ENCODE data around the gene NOL9. TPM values are rescaled to one million over a fixed set of nuclear protein-coding genes. Genes with fewer than 3 reads are reported as not detected.
A peak's percentile ranks its signal among the peaks of the same experiment; 100 is the strongest.

NOL9 gene
- polyA plus RNA-seq, 1 of the 3 experiments (the other 2 are of a cell fraction): 7.1 TPM

- TF ChIP-seq ELF1 (IDR thresholded peaks at IDR 0.05) (no peak; the same call in 1 of the 2 replicates), RFX5 (IDR thresholded peaks at IDR 0.05; ENCODE audit: low read length) (no peak), ZBTB33 (IDR thresholded peaks at IDR 0.05; ENCODE audit: borderline replicate concordance, low read depth) (0 out of 2 replicates have a peak, but pooled peaks have one; percentile 47), POLR2AphosphoS5 (IDR thresholded peaks at IDR 0.05; ENCODE audit: low read depth, low read length) (peak; percentile 83), FOSL2 (IDR thresholded peaks at IDR 0.05; ENCODE audit: borderline replicate concordance, low read depth) (peak; percentile 29; the same call in 1 of the 2 replicates), TAF1 (IDR thresholded peaks at IDR 0.05; ENCODE audit: borderline replicate concordance, low read depth, low read length) (peak; percentile 68; the same call in 1 of the 2 replicates)
- Histone ChIP-seq H3K4me1 (ENCODE audit: control insufficient read depth in 1 of 2, insufficient read depth in 2 of 2, low read depth in 1 of 2, low read length in 1 of 2) (peaks cover 10 to 26% of the 10 kb centered on the region in 2 experiments; a peak in 2 of 4 replicates), H3K4me3 (ENCODE audit: low read depth in 2 of 2, low read length in 1 of 2) (peak within 1 kb of the TSS; percentile 73 to 76), H3F3A (replicated peaks; ENCODE audit: insufficient read depth) (peaks cover 14% of the 10 kb centered on the region), H3K9me2 (no peaks in the 10 kb centered on the region), H3K36me3 (replicated peaks in 1 of 2; ENCODE audit: control insufficient read depth in 1 of 2, insufficient read depth in 2 of 2, low read length in 1 of 2) (peaks cover 0 to 8% of the 10 kb centered on the region in 2 experiments), H3K27me3 (ENCODE audit: insufficient read depth) (no peaks in the 10 kb centered on the region), H2AFZ (ENCODE audit: low read depth) (peak within 1 kb of the TSS; percentile 86), H3K9ac (peak within 1 kb of the TSS; percentile 80), H3K27ac (ENCODE audit: low read depth in 2 of 2, low read length in 1 of 2) (peak within 1 kb of the TSS; percentile 54 to 70), H3K9me3 (no peaks in the 10 kb centered on the region), H3K4me2 (peak within 1 kb of the TSS; percentile 97), H4K20me1 (ENCODE audit: insufficient read depth) (peaks cover 10% of the 10 kb centered on the region; the same call in 1 of the 2 replicates), H3K79me2 (ENCODE audit: insufficient read depth) (peaks cover 40% of the 10 kb centered on the region)
- no CpG with 5 or more reads among the region's 84 CpGs for WGBS (ENCODE audit: low lambda C conversion rate)
- CTCF ChIA-PET: interaction anchor here (0.8 to 4.0 kb wide), 13 partner anchors 10 to 117 kb away, joined by 3 to 19 read pairs (median 3); partner anchors contain the start of genes NOL9, PHF13 and TAS1R1
- DNase-seq: peak; percentile 97
- POLR2A ChIA-PET: interaction anchor here (0.6 to 1.5 kb wide), 5 partner anchors 10 to 546 kb away, joined by 3 to 6 read pairs (median 3); partner anchors contain the start of genes NOL9, TAS1R1 and ZBTB48
Measured at GRCh38 chr1:6602669-6603237, 48.4 kb upstream of the NOL9 start, which contains the start of gene KLHL21. KLHL21 (minus strand) TSS chr1:6602869; CDS start chr1:6602817, 52 bp downstream.

GRCh38 chr1:6601923-6602668 is 47.8 kb upstream of the NOL9 start:
- peak; percentile 67 for DNase-seq
- 0% methylated on average over 1 of the region's 103 CpGs for WGBS (ENCODE audit: low lambda C conversion rate)
- TF ChIP-seq SMC3 (IDR thresholded peaks at IDR 0.05; ENCODE audit: low read depth, low read length) (no peak), MXI1 (IDR thresholded peaks at IDR 0.05; ENCODE audit: low read depth, low read length) (peak; percentile 65), TEAD4 (IDR thresholded peaks at IDR 0.05; ENCODE audit: borderline replicate concordance, insufficient read depth) (no peak), MAX (IDR thresholded peaks at IDR 0.05; ENCODE audit: low read depth) (no peak; the same call in 1 of the 2 replicates), YY1 (IDR thresholded peaks at IDR 0.05; ENCODE audit: low read depth) (no peak), ZBTB33 (IDR thresholded peaks at IDR 0.05; ENCODE audit: borderline replicate concordance, low read depth) (no peak), CHD2 (IDR thresholded peaks at IDR 0.05; ENCODE audit: low read length, partially characterized antibody) (peak; percentile 23)
- Histone ChIP-seq H3K27ac (ENCODE audit: low read depth in 2 of 2, low read length in 1 of 2) (peak overlapping the region; percentile 54 to 70; a peak in 3 of 4 replicates), H3K79me2 (ENCODE audit: insufficient read depth) (peaks cover 46% of the 10 kb centered on the region), H3K4me2 (peak overlapping the region; percentile 97), H2AFZ (ENCODE audit: low read depth) (0 out of 2 replicates have a peak overlapping the region, but pooled peaks have one; percentile 41), H3K36me3 (replicated peaks in 1 of 2; ENCODE audit: control insufficient read depth in 1 of 2, insufficient read depth in 2 of 2, low read length in 1 of 2) (peaks cover 0 to 12% of the 10 kb centered on the region in 2 experiments), H3F3A (replicated peaks; ENCODE audit: insufficient read depth) (peaks cover 14% of the 10 kb centered on the region), H3K9ac (peak overlapping the region; percentile 80), H3K4me1 (ENCODE audit: control insufficient read depth in 1 of 2, insufficient read depth in 2 of 2, low read depth in 1 of 2, low read length in 1 of 2) (peaks cover 10 to 26% of the 10 kb centered on the region in 2 experiments; a peak in 2 of 4 replicates), H3K9me3 (no peaks in the 10 kb centered on the region), H4K20me1 (ENCODE audit: insufficient read depth) (peaks cover 15% of the 10 kb centered on the region; the same call in 1 of the 2 replicates), H3K27me3 (ENCODE audit: insufficient read depth) (no peaks in the 10 kb centered on the region), H3K4me3 (ENCODE audit: low read depth in 2 of 2, low read length in 1 of 2) (peak overlapping the region; percentile 73 to 76), H3K9me2 (no peaks in the 10 kb centered on the region)
- POLR2A ChIA-PET: interaction anchor here (0.6 to 1.5 kb wide), 4 partner anchors 22 to 547 kb away, joined by 3 to 6 read pairs (median 4); partner anchors contain the start of genes NOL9, TAS1R1 and ZBTB48
- CTCF ChIA-PET: interaction anchor here (0.6 to 4.0 kb wide), 13 partner anchors 10 to 355 kb away, joined by 3 to 19 read pairs (median 3); partner anchors contain the start of genes NOL9, PHF13 and TAS1R1
